GM12878 (cell line): ENCODE measurements around the gene PCSK5. TPM values are rescaled to one million over a fixed set of nuclear protein-coding genes. Genes with fewer than 3 reads are reported as not detected.

Experiments used
- ATAC-seq: fragments of 200-7000 bp; cut with Tn5 transposase; 3 replicates; pipeline ENCODE4 v1.9.1; 2020; ENCODE audit warnings: mild to moderate bottlenecking, moderate library complexity
- BruUV-seq: library from RNA; stranded (reverse); fragments of 400-500 nt; replicated peaks from 2 replicates; lab custom pipeline; 2021; lab: Mats Ljungman, UMichigan
- CTCF ChIA-PET: fragments of 300-600 bp; sonication (Branson Sonifier 250); formaldehyde crosslinking; extraction: SDS; loops from one replicate; lab custom pipeline; 2021; ENCODE audit warnings: inconsistent platforms; lab: Yijun Ruan, JAX
- POLR2A ChIA-PET: fragments of 350-600 bp; formaldehyde crosslinking; extraction: SDS; loops from one replicate; lab custom pipeline; 2021; ENCODE audit warnings: inconsistent platforms; lab: Charles Lee
- RAD21 ChIA-PET: fragments of 300-600 bp; sonication (Branson Sonifier 250); formaldehyde crosslinking; loops from one replicate; lab custom pipeline; 2023; ENCODE audit warnings: antibody characterized with exemption; ENCODE audit not compliant: unreplicated experiment; lab: Charles Lee
- SMC1A ChIA-PET: fragments of 300-600 bp; sonication (Branson Sonifier 250); formaldehyde crosslinking; loops from one replicate; lab custom pipeline; 2023; ENCODE audit not compliant: unreplicated experiment, uncharacterized antibody; lab: Charles Lee
- DNase-seq: peaks from one replicate; pipeline ENCODE4 v3.0.0-alpha.2; 2011; ENCODE audit warnings: low read depth, low spot score
- FAIRE-seq: peaks from 3 replicates; lab custom pipeline; 2011; peaks lifted over from hg19 to GRCh38; lab: Jason Lieb, UNC
- H2AFZ ChIP-seq: 2 replicates; pipeline ENCODE4 v1.6.0; 2011; ENCODE audit warnings: low read depth, low read length, control low read depth; ENCODE audit not compliant: control insufficient read depth
- H3K27ac ChIP-seq: 2 replicates; pipeline ENCODE4 v1.5.1; 2011; ENCODE audit warnings: control low read depth; ENCODE audit not compliant: control insufficient read depth, insufficient read depth
- H3K27me3 ChIP-seq, 2 experiments: replicated peaks in 1 of 2; 2 replicates each; pipeline versions ENCODE4 v1.6.0 to v1.6.1; 2011; ENCODE audit warnings: low read length in 1 of 2; ENCODE audit not compliant: control insufficient read depth in 2 of 2, insufficient read depth in 2 of 2
- H3K36me3 ChIP-seq, 2 experiments: 2 replicates each; pipeline ENCODE4 v1.5.1; 2011; ENCODE audit warnings: low read length in 1 of 2; ENCODE audit not compliant: control insufficient read depth in 2 of 2, insufficient read depth in 2 of 2
- H3K4me1 ChIP-seq: 2 replicates; pipeline ENCODE4 v1.6.1; 2011; ENCODE audit warnings: mild to moderate bottlenecking, low read length, moderate library complexity, mixed read lengths; ENCODE audit not compliant: control insufficient read depth, insufficient read depth
- H3K4me2 ChIP-seq: 2 replicates; pipeline ENCODE4 v1.6.0; 2011; ENCODE audit warnings: control low read depth; ENCODE audit not compliant: control insufficient read depth, insufficient read depth
- H3K4me3 ChIP-seq: fragments of 200-600 bp; sonication (generic); 2 replicates; pipeline ENCODE4 v1.5.1; 2016
- H3K79me2 ChIP-seq: 2 replicates; pipeline ENCODE4 v1.6.0; 2011; ENCODE audit warnings: low read length; ENCODE audit not compliant: control insufficient read depth, insufficient read depth
- H3K9ac ChIP-seq: 2 replicates; pipeline ENCODE4 v1.8.0; 2011; ENCODE audit warnings: low read length, control low read depth, mixed read lengths; ENCODE audit not compliant: control insufficient read depth, insufficient read depth
- H3K9me3 ChIP-seq: replicated peaks from 3 replicates; pipeline ENCODE4 v1.5.1; 2011; ENCODE audit warnings: mild to moderate bottlenecking, low read length; ENCODE audit not compliant: control insufficient read depth, insufficient read depth
- H4K20me1 ChIP-seq: 2 replicates; pipeline ENCODE4 v1.6.0; 2011; ENCODE audit not compliant: control insufficient read depth, insufficient read depth
- BCL3 ChIP-seq: IDR thresholded peaks from 2 replicates; pipeline ENCODE4 v1.6.1; 2011; ENCODE audit warnings: borderline replicate concordance, low read depth, mild to moderate bottlenecking, moderate library complexity, low read length; ENCODE audit not compliant: insufficient read depth, poor library complexity, severe bottlenecking
- BMI1 ChIP-seq: fragments of 450-650 bp; IDR thresholded peaks from 2 replicates; pipeline ENCODE4 v1.6.1; 2016; ENCODE audit warnings: mild to moderate bottlenecking, moderate library complexity, borderline replicate concordance
- CBFB ChIP-seq: IDR thresholded peaks from 2 replicates; pipeline ENCODE4 v1.6.1; 2016; ENCODE audit warnings: antibody characterized with exemption, low read depth
- CHD4 ChIP-seq: fragments of 200-600 bp; sonication (generic); IDR thresholded peaks from 2 replicates; pipeline ENCODE4 v1.6.1; 2016; ENCODE audit warnings: mild to moderate bottlenecking
- ESRRA ChIP-seq: IDR thresholded peaks from 2 replicates; pipeline ENCODE4 v1.6.1; 2012; ENCODE audit warnings: mild to moderate bottlenecking, low read length, improper control_type of control experiment
- GATAD2B ChIP-seq: fragments of 450-650 bp; conservative IDR thresholded peaks from 2 replicates; pipeline ENCODE4 v1.6.1; 2017; ENCODE audit warnings: low read depth, mild to moderate bottlenecking, moderate library complexity
- KLF5 ChIP-seq: fragments of 450-650 bp; IDR thresholded peaks from 2 replicates; pipeline ENCODE4 v1.6.1; 2014; ENCODE audit warnings: mild to moderate bottlenecking; ENCODE audit not compliant: partially characterized antibody
- NFYA ChIP-seq: IDR thresholded peaks from 2 replicates; pipeline ENCODE4 v1.6.1; 2011; ENCODE audit warnings: low read depth, mild to moderate bottlenecking, low read length, improper control_type of control experiment, borderline replicate concordance
- NR2C1 ChIP-seq: fragments of 450-650 bp; IDR thresholded peaks from 2 replicates; pipeline ENCODE4 v1.6.1; 2017; ENCODE audit warnings: antibody characterized with exemption, mild to moderate bottlenecking, moderate library complexity
- NR2C2 ChIP-seq: IDR thresholded peaks from 2 replicates; pipeline ENCODE4 v1.6.1; 2011; ENCODE audit warnings: borderline replicate concordance, low read depth; ENCODE audit not compliant: control insufficient read depth, insufficient read length
- PAX8 ChIP-seq: fragments of 450-650 bp; IDR thresholded peaks from 2 replicates; pipeline ENCODE4 v1.6.1; 2017; ENCODE audit warnings: mild to moderate bottlenecking, moderate library complexity
- RFX5 ChIP-seq: IDR thresholded peaks from 2 replicates; pipeline ENCODE4 v1.6.1; 2011; ENCODE audit warnings: low read depth, low read length, improper control_type of control experiment
- RUNX3 ChIP-seq: IDR thresholded peaks from 2 replicates; pipeline ENCODE4 v1.6.1; 2012; ENCODE audit warnings: low read length, inconsistent platforms
- SIX5 ChIP-seq: IDR thresholded peaks from 2 replicates; pipeline ENCODE4 v1.6.1; 2011; ENCODE audit warnings: mild to moderate bottlenecking, low read depth, low read length, moderate library complexity; ENCODE audit not compliant: severe bottlenecking
- SUZ12 ChIP-seq: fragments of 200-600 bp; sonication (generic); IDR thresholded peaks from one replicate; pipeline ENCODE4 v1.6.1; 2018; ENCODE audit warnings: antibody characterized with exemption, mild to moderate bottlenecking; ENCODE audit not compliant: unreplicated experiment
- WRNIP1 ChIP-seq: IDR thresholded peaks from 2 replicates; pipeline ENCODE4 v1.6.1; 2011; ENCODE audit warnings: low read depth, low read length, improper control_type of control experiment, borderline replicate concordance
- YY1 ChIP-seq: IDR thresholded peaks from 2 replicates; pipeline ENCODE4 v1.6.1; 2011; ENCODE audit warnings: low read depth, mild to moderate bottlenecking, low read length
- ZBTB40 ChIP-seq: fragments of 450-650 bp; IDR thresholded peaks from 2 replicates; pipeline ENCODE4 v1.6.1; 2016; ENCODE audit warnings: mild to moderate bottlenecking, moderate library complexity, borderline replicate concordance
- ZNF384 ChIP-seq: IDR thresholded peaks from 2 replicates; pipeline ENCODE4 v1.6.1; 2012; ENCODE audit warnings: low read depth, mild to moderate bottlenecking, low read length, improper control_type of control experiment, borderline replicate concordance
- WGBS: methylation state at CpG from one replicate; pipeline ENCODE4 v1.1.6; 2016; ENCODE audit warnings: low lambda C conversion rate; ENCODE audit not compliant: insufficient replicate concordance, insufficient coverage; ENCODE audit errors: missing lambda C conversion rate; 5-methylcytosine and 5-hydroxymethylcytosine counted together
- in situ Hi-C: fragments of 300-500 bp; cut with MboI; formaldehyde crosslinking; loops from 9 replicates; pipeline ENCODE4 v1.14.3; 2018; ENCODE audit warnings: mixed read lengths
- intact Hi-C: fragments of 100-400 bp; cut with micrococcal nuclease; formaldehyde crosslinking; loops from one replicate; pipeline ENCODE4 v1.14.2; 2022; ENCODE audit not compliant: unreplicated experiment
- polyA plus RNA-seq, 11 experiments: library from polyadenylated mRNA; depleted of rRNA in 4 of 11; unstranded in 6 of 11; stranded (reverse) in 5 of 11; fragments of >200 nt; fragmentation: Nextera tagmentation in 4 of 11; fragmentation: Illumina TruSeq in 1 of 11; extraction: Ambion mirVana in 4 of 11; extraction: Trizol in 1 of 11; gene quantifications; 1 replicate in 1 of 11; 2 replicates in 10 of 11; pipeline versions ENCODE4 v1.2.1 to v1.2.3, GENCODE V29; 2011 to 2016; ENCODE audit warnings: inconsistent platforms in 2 of 11, missing spikeins in 2 of 11, low read depth in 1 of 11
- total RNA-seq, 4 experiments: library from RNA; depleted of rRNA in 3 of 4; stranded (reverse); fragments of >200 nt in 3 of 4; fragmentation: Illumina TruSeq in 1 of 4; extraction: Trizol in 1 of 4; gene quantifications; 2 replicates each; pipeline versions ENCODE4 v1.2.1 to v1.2.3, GENCODE V29; 2013 to 2021

The PCSK5 gene
- total and polyA plus RNA-seq, 10 of the 15 experiments (the other 5 are each of a cell fraction or from before 2014, with no cell fraction given): 0.01 to 0.13 (median 0.04) TPM; not detected in 3

GRCh38 chr9:75893106-75893505, 2.6 kb downstream of the PCSK5 start (continued):
- TF ChIP-seq RFX5: no peak

GRCh38 chr9:75894566-75894965, 4.1 kb downstream of the PCSK5 start:
- DNase-seq (no peak), FAIRE-seq (no peak), ATAC-seq (no peak)
- H3K36me3 ChIP-seq: no peaks in the 10 kb centered on the region
- no peak overlapping the region for H3K9ac ChIP-seq
- H3K27ac ChIP-seq: no peak overlapping the region
- no peak overlapping the region for H2AFZ ChIP-seq
- CTCF ChIA-PET: interaction anchor here (1.7 kb wide), 1 partner anchor 28 kb away, joined by 6 read pairs; no protein-coding TSS in a partner anchor
- no peaks in the 10 kb centered on the region for H3K4me1 ChIP-seq
- H4K20me1 ChIP-seq: no peaks in the 10 kb centered on the region
- WGBS: 29% methylated on average over 3 of the region's 3 CpGs
- RAD21 ChIA-PET: no interaction called here
- no peak overlapping the region for H3K4me3 ChIP-seq
- peaks cover 0 to 13% of the 10 kb centered on the region in 2 experiments for H3K27me3 ChIP-seq
- no peak overlapping the region for H3K4me2 ChIP-seq
- SMC1A ChIA-PET: interaction anchor here (0.7 kb wide), 1 partner anchor 15 kb away, joined by 4 read pairs; no protein-coding TSS in a partner anchor
- in situ Hi-C loops (no loop called here), intact Hi-C loops (no loop called here)
- H3K79me2 ChIP-seq: no peaks in the 10 kb centered on the region
- no peaks in the 10 kb centered on the region for H3K9me3 ChIP-seq
- POLR2A ChIA-PET: no interaction called here
- TF ChIP-seq CHD4 (no peak), ZBTB40 (no peak), WRNIP1 (no peak), CBFB (no peak), NR2C1 (no peak), PAX8 (no peak), GATAD2B (no peak), NR2C2 (no peak), RUNX3 (no peak), BCL3 (no peak), SUZ12 (no peak), YY1 (no peak), KLF5 (no peak), BMI1 (no peak), ZNF384 (no peak), SIX5 (no peak), ESRRA (no peak), NFYA (no peak)
- BruUV-seq: no TSS peak
